GM12891 (cell line): ENCODE results near the gene RIMS1.

Experiments
- POLR2A ChIP-seq: IDR thresholded peaks from 2 replicates; pipeline ENCODE4 v1.6.1; 2011; ENCODE audit warnings: low read depth, low read length, control low read depth
- TAF1 ChIP-seq: IDR thresholded peaks from 2 replicates; pipeline ENCODE4 v1.6.1; 2011; ENCODE audit warnings: low read depth, low read length, control low read depth

DNA sequence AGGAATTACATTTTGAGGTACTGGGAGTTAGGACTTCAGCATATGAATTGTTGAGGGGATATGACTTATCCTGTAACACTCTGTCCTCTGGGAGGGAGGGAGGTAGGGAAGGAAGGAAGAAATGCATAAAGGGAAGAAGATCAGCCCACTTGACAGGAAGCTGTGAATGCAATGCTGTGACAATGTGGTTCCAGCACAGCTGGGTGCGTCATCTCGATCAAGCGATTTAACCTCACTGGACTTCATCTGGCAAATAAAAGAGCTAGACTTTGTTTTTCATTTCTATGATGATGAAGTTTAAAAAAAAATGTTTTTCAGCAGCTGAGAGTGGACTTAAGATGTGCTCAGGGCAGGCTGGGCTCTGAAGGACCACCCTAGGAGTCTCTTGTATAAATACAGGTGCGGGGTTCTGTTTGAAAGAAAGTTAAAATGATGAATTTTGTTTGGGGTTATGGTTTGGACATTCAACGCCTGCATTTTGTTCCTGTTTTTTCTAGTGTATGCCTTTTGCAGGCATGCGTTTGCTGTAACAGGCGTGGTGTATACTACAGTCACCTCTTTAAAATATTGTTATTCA is 178.1 kb downstream of the RIMS1 start:
- TF ChIP-seq POLR2A = no peak
- TF ChIP-seq TAF1 = no peak
